Measurements from ENCODE around the gene KLF16. TPM values are rescaled to one million over a fixed set of nuclear protein-coding genes. Genes with fewer than 3 reads are reported as not detected.

KLF16 gene
- total RNA-seq, 1 donor from 2014 or later, result 7.6 TPM

DNA sequence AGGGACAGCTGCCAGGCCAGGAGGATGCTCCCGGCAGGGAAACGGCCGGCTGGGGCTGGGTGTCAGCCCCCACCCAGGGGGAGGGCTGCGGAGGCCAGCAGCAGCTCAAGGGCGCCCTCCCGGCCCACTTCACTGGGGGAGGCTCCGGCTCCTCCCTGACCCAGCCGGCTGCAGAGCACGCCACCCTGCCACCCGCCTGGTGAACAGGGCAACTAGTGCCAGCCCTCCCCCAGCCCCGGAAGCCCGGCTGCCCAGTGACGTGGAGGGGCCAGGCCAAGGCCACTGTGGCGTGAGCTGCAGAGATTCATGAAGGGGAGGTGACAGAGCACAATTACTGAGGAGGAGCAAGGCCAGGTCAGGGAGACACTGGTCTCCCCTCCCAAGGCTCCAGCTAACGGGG, 29.8 kb downstream of the KLF16 start:
- intact Hi-C loops (cut with DNase I), result no loop called here
- TF ChIP-seq POLR2A (IDR thresholded peaks at IDR 0.05) (no peak), POLR2AphosphoS5 (IDR thresholded peaks at IDR 0.05; ENCODE audit: insufficient read depth in 1 of 2, low read depth in 1 of 2) (no peak), CTCF (IDR thresholded peaks at IDR 0.05) (no peak)
- Histone ChIP-seq H3K4me1 (peaks cover 51% of the 10 kb centered on the region), H3K27me3 (no peaks in the 10 kb centered on the region), H3K36me3 (no peaks in the 10 kb centered on the region), H3K4me3 (no peak overlapping the region), H3K27ac (no peak overlapping the region), H3K9me3 (no peaks in the 10 kb centered on the region)
- DNase-seq (ENCODE audit: extremely low spot score in 2 of 2), result no peak

- H3K4me3 ChIP-seq, result no peak overlapping the region
- TF ChIP-seq POLR2A (IDR thresholded peaks at IDR 0.05), result no peak
- no peak for TF ChIP-seq CTCF (IDR thresholded peaks at IDR 0.05)
- TF ChIP-seq POLR2AphosphoS5 (IDR thresholded peaks at IDR 0.05; ENCODE audit: insufficient read depth in 1 of 2, low read depth in 1 of 2), result no peak
- H3K27me3 ChIP-seq, result no peaks in the 10 kb centered on the region
- DNase-seq (ENCODE audit: extremely low spot score in 2 of 2), result no peak
- H3K9me3 ChIP-seq, result no peaks in the 10 kb centered on the region
- H3K36me3 ChIP-seq, result peaks cover 0 to 12% of the 10 kb centered on the region in 2 donors
- no peak overlapping the region for H3K27ac ChIP-seq
- intact Hi-C loops (cut with DNase I), result no loop called here
- H3K4me1 ChIP-seq, result peaks cover 38% of the 10 kb centered on the region
Observed at GRCh38 chr19:1832046-1832663, 31.2 kb downstream of the KLF16 start.

DNA sequence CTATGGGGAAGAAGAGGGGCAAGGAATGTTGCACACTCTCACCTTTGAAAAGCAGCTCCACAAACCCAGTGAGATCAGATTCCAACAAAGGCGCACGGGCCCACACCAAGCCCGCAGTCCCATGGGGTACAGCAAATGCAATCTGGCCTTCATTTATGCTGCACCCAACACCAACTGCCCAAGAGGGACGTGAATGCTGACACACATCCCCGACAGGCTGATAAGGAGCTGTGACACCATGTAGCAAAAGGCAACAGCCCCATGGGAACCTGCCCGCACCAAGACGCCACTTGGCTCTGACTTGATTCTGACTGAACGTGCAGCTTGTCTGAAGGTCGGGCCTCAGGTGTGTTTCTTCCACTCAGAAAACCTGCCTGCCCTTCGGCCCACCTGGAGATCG, 32.4 kb downstream of the KLF16 start:
- Histone ChIP-seq H3K36me3 (peaks cover 0 to 14% of the 10 kb centered on the region in 2 donors), H3K27me3 (no peaks in the 10 kb centered on the region), H3K27ac (no peak overlapping the region), H3K9me3 (no peaks in the 10 kb centered on the region), H3K4me3 (no peak overlapping the region), H3K4me1 (peaks cover 31% of the 10 kb centered on the region)
- no peak for TF ChIP-seq POLR2A (IDR thresholded peaks at IDR 0.05)
- TF ChIP-seq POLR2AphosphoS5 (IDR thresholded peaks at IDR 0.05; ENCODE audit: insufficient read depth in 1 of 2, low read depth in 1 of 2), result no peak
- no peak for TF ChIP-seq CTCF (IDR thresholded peaks at IDR 0.05)
- no peak for DNase-seq (ENCODE audit: extremely low spot score in 2 of 2)
- intact Hi-C loops (cut with DNase I), result no loop called here

DNA sequence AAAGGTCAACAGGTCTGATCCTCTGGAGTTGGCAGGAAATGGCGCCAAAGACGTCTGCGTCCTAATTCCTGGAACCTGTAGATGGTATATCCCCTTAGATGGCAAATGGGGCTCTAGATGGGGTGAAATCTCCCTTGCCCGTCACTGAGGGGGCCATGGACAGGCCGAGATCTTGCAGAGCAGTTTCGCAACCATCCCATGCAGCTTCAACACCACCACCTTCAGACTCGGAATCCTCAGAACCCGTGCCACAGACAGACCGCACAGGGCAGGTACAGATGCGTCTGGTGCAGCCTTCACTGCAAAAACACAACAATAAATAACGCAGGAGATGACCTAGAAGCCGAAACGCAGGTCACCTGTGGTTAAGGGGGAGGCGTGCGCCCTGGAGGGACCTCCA, 32.8 kb downstream of the KLF16 start:
- Histone ChIP-seq H3K27ac (no peak overlapping the region), H3K4me3 (no peak overlapping the region), H3K27me3 (no peaks in the 10 kb centered on the region), H3K36me3 (peaks cover 0 to 14% of the 10 kb centered on the region in 2 donors), H3K9me3 (no peaks in the 10 kb centered on the region), H3K4me1 (peaks cover 31% of the 10 kb centered on the region)
- TF ChIP-seq POLR2AphosphoS5 (IDR thresholded peaks at IDR 0.05; ENCODE audit: insufficient read depth in 1 of 2, low read depth in 1 of 2) (no peak), CTCF (IDR thresholded peaks at IDR 0.05) (no peak), POLR2A (IDR thresholded peaks at IDR 0.05) (no peak)
- intact Hi-C loops (cut with DNase I), result no loop called here
- no peak for DNase-seq (ENCODE audit: extremely low spot score in 2 of 2)

GRCh38 chr19:1829958-1830357, 33.4 kb downstream of the KLF16 start:
- no peak for TF ChIP-seq POLR2A (IDR thresholded peaks at IDR 0.05)
- TF ChIP-seq CTCF (IDR thresholded peaks at IDR 0.05), result no peak
- no peak for TF ChIP-seq POLR2AphosphoS5 (IDR thresholded peaks at IDR 0.05; ENCODE audit: insufficient read depth in 1 of 2, low read depth in 1 of 2)
- H3K27ac ChIP-seq, result no peak overlapping the region
- peaks cover 0 to 17% of the 10 kb centered on the region in 2 donors for H3K36me3 ChIP-seq
- no peaks in the 10 kb centered on the region for H3K27me3 ChIP-seq
- H3K4me1 ChIP-seq, result peaks cover 30% of the 10 kb centered on the region
- no peaks in the 10 kb centered on the region for H3K9me3 ChIP-seq
- DNase-seq (ENCODE audit: extremely low spot score in 2 of 2), result no peak
- intact Hi-C loops (cut with DNase I), result no loop called here
- H3K4me3 ChIP-seq, result no peak overlapping the region
